Gastrocnemius medialis (tissue), 4 donors: Measurements from ENCODE around the gene CERCAM.

Source experiments
- POLR2A ChIP-seq, 2 donors: fragments of 450-650 bp; IDR thresholded peaks; one replicate each; pipeline ENCODE4 v1.6.1; 2017; ENCODE audit warnings: antibody characterized with exemption in 2 of 2, mild to moderate bottlenecking in 2 of 2, moderate library complexity in 2 of 2
- TF ChIP-seq, protein P1 (sequence below), 5 experiments: fragments of 450-650 bp in 3 of 5; fragments of 200-600 bp in 2 of 5; sonication (generic) in 2 of 5; IDR thresholded peaks in 4 of 5; conservative IDR thresholded peaks in 1 of 5; 1 replicate in 4 of 5; 2 replicates in 1 of 5; pipeline ENCODE4 v1.5.1; 2016 to 2019; ENCODE audit warnings: antibody characterized with exemption in 5 of 5, mild to moderate bottlenecking in 3 of 5, moderate library complexity in 3 of 5

GRCh38 chr9:128420651-128421481, at the start of gene CERCAM:
- TF ChIP-seq POLR2A (IDR thresholded peaks at IDR 0.05) = no peak
- TF ChIP-seq, protein P1, sequence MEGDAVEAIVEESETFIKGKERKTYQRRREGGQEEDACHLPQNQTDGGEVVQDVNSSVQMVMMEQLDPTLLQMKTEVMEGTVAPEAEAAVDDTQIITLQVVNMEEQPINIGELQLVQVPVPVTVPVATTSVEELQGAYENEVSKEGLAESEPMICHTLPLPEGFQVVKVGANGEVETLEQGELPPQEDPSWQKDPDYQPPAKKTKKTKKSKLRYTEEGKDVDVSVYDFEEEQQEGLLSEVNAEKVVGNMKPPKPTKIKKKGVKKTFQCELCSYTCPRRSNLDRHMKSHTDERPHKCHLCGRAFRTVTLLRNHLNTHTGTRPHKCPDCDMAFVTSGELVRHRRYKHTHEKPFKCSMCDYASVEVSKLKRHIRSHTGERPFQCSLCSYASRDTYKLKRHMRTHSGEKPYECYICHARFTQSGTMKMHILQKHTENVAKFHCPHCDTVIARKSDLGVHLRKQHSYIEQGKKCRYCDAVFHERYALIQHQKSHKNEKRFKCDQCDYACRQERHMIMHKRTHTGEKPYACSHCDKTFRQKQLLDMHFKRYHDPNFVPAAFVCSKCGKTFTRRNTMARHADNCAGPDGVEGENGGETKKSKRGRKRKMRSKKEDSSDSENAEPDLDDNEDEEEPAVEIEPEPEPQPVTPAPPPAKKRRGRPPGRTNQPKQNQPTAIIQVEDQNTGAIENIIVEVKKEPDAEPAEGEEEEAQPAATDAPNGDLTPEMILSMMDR (IDR thresholded peaks at IDR 0.05 in 4 of 5, conservative IDR thresholded peaks at IDR 0.05 in 1 of 5) = no peak
